K562 (cell line): ENCODE results near the gene TRIM25. TPM values are rescaled to one million over a fixed set of nuclear protein-coding genes. Genes with fewer than 3 reads are reported as not detected.

ENCODE experiments used
- ATAC-seq: fragments of 200-7000 bp; cut with Tn5 transposase; 3 replicates; pipeline ENCODE4 v1.9.1; 2020; ENCODE audit warnings: moderate library complexity
- BruUV-seq: library from RNA; stranded (reverse); fragments of 400-500 nt; replicated peaks from 2 replicates; lab custom pipeline; 2021; lab: Mats Ljungman, UMichigan
- CTCF ChIA-PET: fragments of 300-600 bp; formaldehyde crosslinking; extraction: SDS; loops from one replicate; lab custom pipeline; 2021; ENCODE audit warnings: low intra/inter-chr PET ratio; lab: Yijun Ruan, JAX
- POLR2A ChIA-PET: fragments of 300-600, 350-650 bp; sonication (Branson Sonifier 250); formaldehyde crosslinking; extraction: SDS; loops from one replicate; lab custom pipeline; 2021; ENCODE audit warnings: antibody characterized with exemption, inconsistent platforms; lab: Yijun Ruan, JAX
- DNase-seq, 4 experiments: peaks; one replicate each; pipeline versions ENCODE4 v3.0.0 to v3.0.0-alpha.2; 2011 to 2018; ENCODE audit warnings: low spot score in 3 of 4, mixed read lengths in 3 of 4; ENCODE audit errors: extremely low read depth in 1 of 4
- FAIRE-seq: peaks from 2 replicates; lab custom pipeline; 2011; peaks lifted over from hg19 to GRCh38; lab: Jason Lieb, UNC
- H2AFZ ChIP-seq: 2 replicates; pipeline ENCODE4 v1.6.0; 2011; ENCODE audit warnings: low read depth, low read length, control low read depth, inconsistent platforms
- H3K27ac ChIP-seq: fragments of 200-600 bp; 3 replicates; pipeline ENCODE4 v1.8.0; 2011; ENCODE audit warnings: low read depth, mild to moderate bottlenecking, control low read depth, inconsistent platforms, low read length, moderate library complexity, mixed read lengths; ENCODE audit errors: extremely low read depth
- H3K27me3 ChIP-seq, 2 experiments: fragments of 300-600 bp in 1 of 2; 2 replicates in 1 of 2; 3 replicates in 1 of 2; pipeline versions ENCODE4 v1.6.0 to v1.8.0; 2011; ENCODE audit warnings: inconsistent platforms in 2 of 2, low read length in 2 of 2, mild to moderate bottlenecking in 1 of 2, mixed read lengths in 1 of 2, moderate library complexity in 1 of 2; ENCODE audit not compliant: control insufficient read depth in 2 of 2, insufficient read depth in 2 of 2
- H3K36me3 ChIP-seq: fragments of 300-600 bp; 3 replicates; pipeline ENCODE4 v1.8.0; 2011; ENCODE audit warnings: mild to moderate bottlenecking, low read length, inconsistent platforms; ENCODE audit not compliant: control insufficient read depth, insufficient read depth
- H3K4me1 ChIP-seq, 2 experiments: fragments of 200-600 bp in 1 of 2; replicated peaks in 1 of 2; 2 replicates in 1 of 2; 3 replicates in 1 of 2; pipeline versions ENCODE4 v1.5.1 to v1.8.0; 2011; ENCODE audit warnings: inconsistent platforms in 2 of 2, low read length in 2 of 2, mild to moderate bottlenecking in 1 of 2, mixed read lengths in 1 of 2, moderate library complexity in 1 of 2; ENCODE audit not compliant: control insufficient read depth in 2 of 2, insufficient read depth in 2 of 2
- H3K4me2 ChIP-seq: 2 replicates; pipeline ENCODE4 v1.6.1; 2011; ENCODE audit warnings: low read length, control low read depth, inconsistent platforms, mixed read lengths; ENCODE audit not compliant: insufficient read depth
- H3K4me3 ChIP-seq: fragments of 200-600 bp; sonication (generic), shearing (Covaris generic); 2 replicates; pipeline ENCODE4 v1.5.1; 2016; ENCODE audit warnings: control low read depth, inconsistent platforms
- H3K79me2 ChIP-seq: fragments of 200-600 bp; 3 replicates; pipeline ENCODE4 v1.8.0; 2011; ENCODE audit warnings: low read length, inconsistent platforms; ENCODE audit not compliant: control insufficient read depth, insufficient read depth
- H3K9ac ChIP-seq, 2 experiments: 2 replicates each; pipeline versions ENCODE4 v1.6.0 to v1.6.1; 2011; ENCODE audit warnings: low read depth in 2 of 2, low read length in 2 of 2, control low read depth in 1 of 2, inconsistent platforms in 1 of 2, mild to moderate bottlenecking in 1 of 2, mixed read lengths in 1 of 2; ENCODE audit not compliant: insufficient read depth in 1 of 2
- H3K9me1 ChIP-seq: one replicate; pipeline ENCODE4 v1.6.0; 2011; ENCODE audit warnings: inconsistent platforms, mild to moderate bottlenecking, low read length, moderate library complexity; ENCODE audit not compliant: control insufficient read depth, insufficient read depth
- H3K9me3 ChIP-seq: replicated peaks from 2 replicates; pipeline ENCODE4 v1.5.1; 2011; ENCODE audit warnings: low read depth, low read length, inconsistent platforms; ENCODE audit not compliant: control insufficient read depth, insufficient read depth
- H4K20me1 ChIP-seq: replicated peaks from 2 replicates; pipeline ENCODE4 v1.6.1; 2011; ENCODE audit warnings: low read length, inconsistent platforms, mixed read lengths; ENCODE audit not compliant: control insufficient read depth, insufficient read depth
- BRCA1 ChIP-seq, 2 experiments: fragments of 450-650 bp in 1 of 2; sonication (generic) in 1 of 2; formaldehyde crosslinking in 1 of 2; IDR thresholded peaks; 2 replicates each; pipeline versions ENCODE4 v1.5.0 to v1.6.1; 2017 to 2020; ENCODE audit warnings: mild to moderate bottlenecking in 1 of 2, missing genetic modification reagents in 1 of 2
- DMBX1 ChIP-seq: fragments of 250-450 bp; sonication (Bioruptor Pico); IDR thresholded peaks from 2 replicates; pipeline ENCODE4 v1.8.0; 2022; ENCODE audit warnings: inconsistent platforms, mild to moderate bottlenecking, moderate library complexity, borderline replicate concordance
- EP300 ChIP-seq: IDR thresholded peaks from 2 replicates; pipeline ENCODE4 v1.6.1; 2012; ENCODE audit warnings: low read length, improper control_type of control experiment
- FOXA3 ChIP-seq, 2 experiments: fragments of 450-650 bp in 1 of 2; sonication (generic) in 1 of 2; formaldehyde crosslinking; IDR thresholded peaks in 1 of 2; conservative IDR thresholded peaks in 1 of 2; 2 replicates each; pipeline versions ENCODE4 v1.4.0 to v1.8.0; 2020 to 2022; ENCODE audit warnings: mild to moderate bottlenecking in 2 of 2, missing genetic modification reagents in 1 of 2
- GABPB2 ChIP-seq: fragments of 250-450 bp; sonication (Bioruptor Pico); conservative IDR thresholded peaks from 2 replicates; pipeline ENCODE4 v1.5.1; 2021; ENCODE audit warnings: mild to moderate bottlenecking
- MAFK ChIP-seq: IDR thresholded peaks from 2 replicates; pipeline ENCODE4 v1.6.1; 2011; ENCODE audit warnings: low read length, improper control_type of control experiment
- MEIS2 ChIP-seq: fragments of 450-650 bp; IDR thresholded peaks from 2 replicates; pipeline ENCODE4 v1.6.1; 2014; ENCODE audit warnings: mild to moderate bottlenecking; ENCODE audit not compliant: partially characterized antibody
- NR2C1 ChIP-seq, 2 experiments: fragments of 450-650 bp; IDR thresholded peaks; 2 replicates each; pipeline ENCODE4 v1.6.1; 2017; ENCODE audit warnings: mild to moderate bottlenecking in 2 of 2, antibody characterized with exemption in 1 of 2, inconsistent platforms in 1 of 2, missing compliant biosample characterization in 1 of 2, missing genetic modification characterization in 1 of 2
- PHTF2 ChIP-seq: fragments of 250-450 bp; sonication (Bioruptor Pico); IDR thresholded peaks from 2 replicates; pipeline ENCODE4 v1.5.0; 2021; ENCODE audit warnings: mild to moderate bottlenecking
- POLR2H ChIP-seq: IDR thresholded peaks from 2 replicates; pipeline ENCODE4 v1.6.1; 2016; ENCODE audit warnings: missing genetic modification characterization, low read depth, mild to moderate bottlenecking, control low read depth, missing compliant biosample characterization, moderate library complexity
- POLR3G ChIP-seq: IDR thresholded peaks from 2 replicates; pipeline ENCODE4 v1.6.1; 2011; ENCODE audit not compliant: insufficient read length, insufficient replicate concordance; ENCODE audit errors: extremely low read depth
- SP1 ChIP-seq: sonication (generic); formaldehyde crosslinking; IDR thresholded peaks from 2 replicates; pipeline ENCODE4 v1.8.1; 2022; ENCODE audit warnings: mild to moderate bottlenecking, missing genetic modification reagents
- TEAD2 ChIP-seq: fragments of 450-650 bp; IDR thresholded peaks from 2 replicates; pipeline ENCODE4 v1.6.1; 2016; ENCODE audit warnings: missing genetic modification characterization, control low read depth, missing compliant biosample characterization
- TRIM25 ChIP-seq: fragments of 450-650 bp; IDR thresholded peaks from 2 replicates; pipeline ENCODE4 v1.7.0; 2016; ENCODE audit warnings: borderline replicate concordance
- ZBTB49 ChIP-seq: sonication (generic); formaldehyde crosslinking; IDR thresholded peaks from 2 replicates; pipeline ENCODE4 v1.8.0; 2022; ENCODE audit warnings: missing genetic modification reagents, mild to moderate bottlenecking, borderline replicate concordance
- ZNF121 ChIP-seq: sonication (generic); formaldehyde crosslinking; conservative IDR thresholded peaks from 2 replicates; pipeline ENCODE4 v1.8.0; 2022; ENCODE audit warnings: missing genetic modification reagents
- ZNF41 ChIP-seq: fragments of 250-450 bp; sonication (Bioruptor Pico); conservative IDR thresholded peaks from 2 replicates; pipeline ENCODE4 v1.4.0; 2020; ENCODE audit warnings: mild to moderate bottlenecking
- WGBS: fragments of 100-300 bp; shearing (Covaris generic); methylation state at CpG from one replicate; pipeline ENCODE4 v1.1.6; 2016; ENCODE audit warnings: low coverage, mixed read lengths; ENCODE audit not compliant: insufficient coverage; ENCODE audit errors: missing lambda C conversion rate; 5-methylcytosine and 5-hydroxymethylcytosine counted together
- in situ Hi-C: fragments of 300-500 bp; cut with MboI; formaldehyde crosslinking; loops from 4 replicates; pipeline ENCODE4 v1.15.0; 2018; ENCODE audit warnings: inconsistent platforms, mixed read lengths
- intact Hi-C: fragments of 100-400 bp; cut with micrococcal nuclease; formaldehyde crosslinking; loops from 2 replicates; pipeline ENCODE4 v1.14.2; 2022
- polyA plus RNA-seq, 8 experiments: library from polyadenylated mRNA; depleted of rRNA in 4 of 8; stranded (reverse) in 5 of 8; unstranded in 3 of 8; fragments of >200 nt; fragmentation: Nextera tagmentation in 2 of 8; fragmentation: Illumina TruSeq in 1 of 8; extraction: Ambion mirVana in 2 of 8; extraction: Trizol in 1 of 8; gene quantifications; 2 replicates each; pipeline versions ENCODE4 v1.2.1 to v1.2.3, GENCODE V29; 2011 to 2014; ENCODE audit warnings: inconsistent platforms in 1 of 8, missing spikeins in 1 of 8
- total RNA-seq, 7 experiments: library from RNA; depleted of rRNA in 6 of 7; stranded (reverse); fragments of >200 nt in 6 of 7; fragmentation: Illumina TruSeq in 2 of 7; extraction: Trizol in 2 of 7; gene quantifications; 2 replicates each; pipeline versions ENCODE4 v1.2.1 to v1.2.3, GENCODE V29; 2011 to 2021; ENCODE audit warnings: low replicate concordance in 1 of 7

Gene TRIM25
- total and polyA plus RNA-seq, 9 of the 15 experiments (the other 6 are each of a cell fraction or from before 2014, with no cell fraction given) = 5.9 to 49.5 (median 24.5) TPM

- no peak overlapping the region for H3K4me3 ChIP-seq
- FAIRE-seq = no peak
- H3K4me2 ChIP-seq = no peak overlapping the region
- H3K79me2 ChIP-seq = no peaks in the 10 kb centered on the region
- BruUV-seq = no TSS peak
- no peak for DNase-seq
- TF ChIP-seq BRCA1 (IDR thresholded peaks at IDR 0.05) (no peak), BRCA1 (CRISPR knock-in tag; IDR thresholded peaks at IDR 0.05) (no peak), FOXA3 (CRISPR knock-in tag; conservative IDR thresholded peaks at IDR 0.05 in 1 of 2, IDR thresholded peaks at IDR 0.05 in 1 of 2) (no peak), NR2C1 (IDR thresholded peaks at IDR 0.05) (no peak), NR2C1 (tag; IDR thresholded peaks at IDR 0.05) (no peak), ZNF121 (CRISPR knock-in tag) (no peak), TRIM25 (no peak), GABPB2 (no peak), SP1 (no peak), MEIS2 (no peak), MAFK (no peak), TEAD2 (tag) (no peak), ZNF41 (CRISPR knock-in tag) (no peak), PHTF2 (CRISPR knock-in tag) (no peak), POLR3G (no peak), ZBTB49 (CRISPR knock-in tag) (no peak), POLR2H (tag) (no peak), DMBX1 (CRISPR knock-in tag) (no peak), EP300 (no peak)
- H3K9ac ChIP-seq = no peak overlapping the region
- no peak for ATAC-seq
- H3K36me3 ChIP-seq = peaks cover 92% of the 10 kb centered on the region
- H3K27ac ChIP-seq = no peak overlapping the region
- H3K9me1 ChIP-seq = peaks cover 5% of the 10 kb centered on the region
- ChIA-PET CTCF (no interaction called here), POLR2A (interaction anchor here (1.6 to 3.4 kb wide), 3 partner anchors 8 to 12 kb away, joined by 4 to 13 read pairs (median 6); no protein-coding TSS in a partner anchor)
- H3K9me3 ChIP-seq = no peaks in the 10 kb centered on the region
- H2AFZ ChIP-seq = no peak overlapping the region
- no peaks in the 10 kb centered on the region for H3K27me3 ChIP-seq
- H4K20me1 ChIP-seq = no peaks in the 10 kb centered on the region; the same call in none of the 2 replicates
- in situ Hi-C loops (no loop called here), intact Hi-C loops (no loop called here)
- H3K4me1 ChIP-seq = peaks cover 0 to 4% of the 10 kb centered on the region in 2 experiments; a peak in 1 of 5 replicates
- WGBS = 70% methylated on average over 3 of the region's 3 CpGs
Measured at GRCh38 chr17:56896217-56896967, 17.5 kb downstream of the TRIM25 start.
